ENCODE data around the gene ZBTB46. TPM values are rescaled to one million over a fixed set of nuclear protein-coding genes. Genes with fewer than 3 reads are reported as not detected.

The ZBTB46 gene
- total RNA-seq, 1 donor from 2014 or later, result 39.5 TPM

- no peak for DNase-seq (ENCODE audit: low spot score in 2 of 2)
- Histone ChIP-seq H3K4me1 (peaks cover 16 to 18% of the 10 kb centered on the region in 2 donors), H3K27me3 (no peaks in the 10 kb centered on the region), H3K4me3 (no peak overlapping the region), H3K36me3 (peaks cover 9 to 32% of the 10 kb centered on the region in 2 donors), H3K9me3 (no peaks in the 10 kb centered on the region), H3K27ac (peak overlapping the region in 1 of 2 donors; percentile 15)
- intact Hi-C loops (cut with DNase I), result loop anchor here (5.0 kb wide), 1 partner anchor 33 kb away; no protein-coding TSS in a partner anchor
- TF ChIP-seq, protein P1, sequence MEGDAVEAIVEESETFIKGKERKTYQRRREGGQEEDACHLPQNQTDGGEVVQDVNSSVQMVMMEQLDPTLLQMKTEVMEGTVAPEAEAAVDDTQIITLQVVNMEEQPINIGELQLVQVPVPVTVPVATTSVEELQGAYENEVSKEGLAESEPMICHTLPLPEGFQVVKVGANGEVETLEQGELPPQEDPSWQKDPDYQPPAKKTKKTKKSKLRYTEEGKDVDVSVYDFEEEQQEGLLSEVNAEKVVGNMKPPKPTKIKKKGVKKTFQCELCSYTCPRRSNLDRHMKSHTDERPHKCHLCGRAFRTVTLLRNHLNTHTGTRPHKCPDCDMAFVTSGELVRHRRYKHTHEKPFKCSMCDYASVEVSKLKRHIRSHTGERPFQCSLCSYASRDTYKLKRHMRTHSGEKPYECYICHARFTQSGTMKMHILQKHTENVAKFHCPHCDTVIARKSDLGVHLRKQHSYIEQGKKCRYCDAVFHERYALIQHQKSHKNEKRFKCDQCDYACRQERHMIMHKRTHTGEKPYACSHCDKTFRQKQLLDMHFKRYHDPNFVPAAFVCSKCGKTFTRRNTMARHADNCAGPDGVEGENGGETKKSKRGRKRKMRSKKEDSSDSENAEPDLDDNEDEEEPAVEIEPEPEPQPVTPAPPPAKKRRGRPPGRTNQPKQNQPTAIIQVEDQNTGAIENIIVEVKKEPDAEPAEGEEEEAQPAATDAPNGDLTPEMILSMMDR (IDR thresholded peaks at IDR 0.05), result no peak
These were observed 135.4 kb downstream of the ZBTB46 start for GRCh38 chr20:63695424-63696305.

- TF ChIP-seq, protein P1 (IDR thresholded peaks at IDR 0.05), result no peak
- Histone ChIP-seq H3K9me3 (no peaks in the 10 kb centered on the region), H3K27me3 (no peaks in the 10 kb centered on the region), H3K27ac (no peak overlapping the region), H3K4me3 (no peak overlapping the region), H3K36me3 (peaks cover 9 to 31% of the 10 kb centered on the region in 2 donors), H3K4me1 (peaks cover 16 to 18% of the 10 kb centered on the region in 2 donors)
- intact Hi-C loops (cut with DNase I), result loop anchor here (5.0 kb wide), 1 partner anchor 33 kb away; no protein-coding TSS in a partner anchor
- DNase-seq (ENCODE audit: low spot score in 2 of 2), result no peak
These were observed 136.3 kb downstream of the ZBTB46 start for GRCh38 chr20:63694584-63695423.

DNA sequence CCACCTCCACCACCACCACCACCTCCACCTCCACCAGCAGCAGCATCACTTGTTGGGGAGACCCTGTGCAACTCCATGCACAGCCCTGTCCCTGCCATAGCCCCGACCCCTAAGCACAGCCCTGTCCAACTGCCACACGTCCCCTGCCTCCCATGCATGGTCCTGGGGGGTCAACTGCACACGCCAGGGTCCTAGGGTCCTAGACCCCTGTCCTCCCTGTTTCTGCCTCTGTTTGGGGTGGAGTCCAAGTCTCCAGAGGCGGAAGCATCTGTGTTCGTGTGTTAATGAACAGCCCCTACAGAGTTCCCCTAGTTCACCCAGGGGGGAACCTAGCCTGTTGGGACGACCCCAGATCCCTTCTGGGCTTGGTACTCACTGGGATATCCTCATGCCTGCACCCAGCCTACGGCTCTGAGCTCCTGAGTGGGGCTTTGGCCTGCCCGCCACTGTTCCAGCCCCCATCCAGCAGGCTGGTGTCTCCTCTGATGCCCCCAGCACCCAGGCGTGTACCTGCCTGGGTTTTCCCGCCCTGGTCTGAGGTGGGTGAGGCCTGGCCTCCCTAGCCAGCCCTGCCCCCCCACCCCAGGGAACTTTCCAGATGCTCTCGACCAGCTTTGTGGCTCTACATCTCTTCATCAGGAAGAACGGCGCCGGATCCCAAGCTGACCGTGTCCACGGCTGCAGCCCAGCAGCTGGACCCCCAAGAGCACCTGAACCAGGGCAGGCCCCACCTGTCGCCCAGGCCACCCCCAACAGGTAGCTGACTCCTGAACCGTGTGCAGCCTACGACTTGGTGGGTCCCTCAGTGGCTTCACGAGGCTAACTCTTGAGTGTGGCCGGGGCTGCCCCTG, 137.1 kb downstream of the ZBTB46 start:
- Histone ChIP-seq H3K27ac (no peak overlapping the region), H3K36me3 (peaks cover 9 to 29% of the 10 kb centered on the region in 2 donors), H3K9me3 (no peaks in the 10 kb centered on the region), H3K4me3 (no peak overlapping the region), H3K27me3 (no peaks in the 10 kb centered on the region), H3K4me1 (peaks cover 7 to 15% of the 10 kb centered on the region in 2 donors)
- intact Hi-C loops (cut with DNase I), result no loop called here
- no peak for DNase-seq (ENCODE audit: low spot score in 2 of 2)
- TF ChIP-seq, protein P1 (IDR thresholded peaks at IDR 0.05), result no peak

Other genes starting within 250 kb of the ZBTB46 start
- 14.0 TPM for gene GMEB2, start 204.2 kb downstream of the ZBTB46 start, total RNA-seq
- 37.0 TPM for gene STMN3, start 177.8 kb downstream of the ZBTB46 start, total RNA-seq
- 80.6 TPM for gene RTEL1, start 173.0 kb downstream of the ZBTB46 start, total RNA-seq
- 119 TPM for gene TNFRSF6B, start 134.6 kb downstream of the ZBTB46 start, total RNA-seq
- 50.8 TPM for gene ARFRP1, start 123.3 kb downstream of the ZBTB46 start, total RNA-seq
- gene ZGPAT, start 123.2 kb downstream of the ZBTB46 start, total RNA-seq, result 42.4 TPM
- gene LIME1, start 94.6 kb downstream of the ZBTB46 start, total RNA-seq, result 7.3 TPM
- gene SLC2A4RG, start 91.5 kb downstream of the ZBTB46 start, total RNA-seq, result 114 TPM
- not detected for gene ABHD16B, start 30.2 kb upstream of the ZBTB46 start, total RNA-seq
- 161 TPM for gene TPD52L2, start 34.0 kb upstream of the ZBTB46 start, total RNA-seq
- gene DNAJC5, start 63.9 kb upstream of the ZBTB46 start, total RNA-seq, result 42.9 TPM
- 95.4 TPM for gene UCKL1, start 125.2 kb upstream of the ZBTB46 start, total RNA-seq
- 17.5 TPM for gene ZNF512B, start 138.7 kb upstream of the ZBTB46 start, total RNA-seq
- gene SAMD10, start 148.4 kb upstream of the ZBTB46 start, total RNA-seq, result not detected
- gene PRPF6, start 149.9 kb upstream of the ZBTB46 start, total RNA-seq, result 33.5 TPM
- not detected for gene C20orf204, start 204.9 kb upstream of the ZBTB46 start, total RNA-seq
- 244 TPM for gene SOX18, start 218.4 kb upstream of the ZBTB46 start, total RNA-seq
- gene TCEA2, start 231.9 kb upstream of the ZBTB46 start, total RNA-seq, result 61.4 TPM
- 109 TPM for gene RGS19, start 248.3 kb upstream of the ZBTB46 start, total RNA-seq
- 0.21 TPM for gene OPRL1, start 248.8 kb upstream of the ZBTB46 start, total RNA-seq